ENCODE results near the gene MSANTD7. TPM values are rescaled to one million over a fixed set of nuclear protein-coding genes. Genes with fewer than 3 reads are reported as not detected.

The MSANTD7 gene
- total RNA-seq, 1 experiment from 2014 or later = 23.1 TPM

DNA sequence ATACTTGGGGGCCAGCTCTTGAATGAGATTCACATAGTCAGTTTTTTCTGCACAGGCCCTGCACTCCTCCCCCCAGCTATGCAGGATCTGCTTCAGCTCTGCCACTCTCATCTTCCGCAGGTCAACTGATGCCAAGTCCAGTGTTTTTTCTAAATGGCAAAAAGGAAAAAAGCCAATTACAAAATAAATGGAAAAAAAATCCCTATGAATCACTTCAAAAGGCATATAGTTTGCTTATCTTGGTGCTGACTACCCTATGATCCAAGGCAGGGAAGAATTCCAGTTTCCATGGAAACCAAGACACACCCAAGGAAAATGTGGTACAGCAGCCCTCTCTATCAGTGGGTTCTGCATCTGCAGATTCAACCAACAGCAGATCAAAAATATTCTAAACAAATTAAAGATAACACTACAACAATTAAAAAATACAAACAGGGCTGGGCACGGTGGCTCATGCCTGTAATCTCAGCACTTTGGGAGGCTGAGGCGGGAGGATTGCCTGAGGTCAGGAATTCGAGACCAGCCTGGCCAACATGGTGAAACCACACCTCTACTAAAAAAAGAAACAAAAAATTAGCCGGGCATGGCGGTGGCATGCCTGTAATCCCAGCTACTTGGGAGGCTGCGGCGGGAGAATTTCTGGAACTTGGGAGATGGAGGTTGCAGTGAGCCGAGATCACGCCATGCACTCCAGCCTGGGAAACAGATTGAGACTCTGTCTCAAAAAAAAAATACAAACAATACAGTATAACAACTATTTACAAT, 17.9 kb upstream of the MSANTD7 start:
- Histone ChIP-seq H2BK120ac (ENCODE audit: low read depth, low read length, poor library complexity, severe bottlenecking) (no peak overlapping the region), H2AFZ (ENCODE audit: low read length) (no peak overlapping the region)
- peak overlapping the region in 1 of 3 experiments; percentile 68; a peak in 2 of 7 replicates for H3K27ac Mint-ChIP-seq

More for the DNA sequence above, 17.9 kb upstream of the MSANTD7 start:
- Histone ChIP-seq H3K79me1 (ENCODE audit: insufficient read depth, low read depth, low read length, poor library complexity, severe bottlenecking) (no peaks in the 10 kb centered on the region), H3K56ac (ENCODE audit: insufficient read length, low read depth, low read length) (no peak overlapping the region), H3K27me3 (ENCODE audit: insufficient read depth, low read length) (no peaks in the 10 kb centered on the region), H2BK12ac (ENCODE audit: insufficient read length, low read depth, low read length) (no peak overlapping the region), H3K18ac (ENCODE audit: insufficient read length, low read depth, low read length) (no peak overlapping the region), H3K23ac (ENCODE audit: insufficient read length, low read depth, low read length) (no peak overlapping the region), H3T11ph (ENCODE audit: low read length) (no peak overlapping the region), H2BK15ac (ENCODE audit: low read depth, low read length) (no peak overlapping the region), H4K5ac (ENCODE audit: insufficient read length, low read depth, low read length) (no peak overlapping the region), H2AK5ac (ENCODE audit: insufficient read length, low read length) (no peak overlapping the region), H4K20me1 (ENCODE audit: control insufficient read depth, insufficient read depth, insufficient read length) (no peaks in the 10 kb centered on the region), H3K4me2 (ENCODE audit: insufficient read depth, insufficient read length, low read length) (no peak overlapping the region), H3K4me1 (ENCODE audit: insufficient read depth, low read length) (no peaks in the 10 kb centered on the region), H2BK20ac (ENCODE audit: low read depth, low read length, poor library complexity, severe bottlenecking) (no peak overlapping the region), H3K27ac (ENCODE audit: insufficient read length, low read depth, low read length) (no peak overlapping the region), H4K8ac (replicated peaks; ENCODE audit: insufficient read length, low read depth, low read length) (no peak overlapping the region), H3K23me2 (ENCODE audit: insufficient read length, low read depth, low read length, poor library complexity, severe bottlenecking) (no peaks in the 10 kb centered on the region), H2BK5ac (ENCODE audit: insufficient read length, low read length) (no peak overlapping the region), H3K79me2 (ENCODE audit: insufficient read depth, low read length) (no peaks in the 10 kb centered on the region), H4K91ac (ENCODE audit: insufficient read length, low read depth, low read length) (no peak overlapping the region), H3K4ac (ENCODE audit: low read depth, low read length) (no peak overlapping the region), H3K9ac (ENCODE audit: extremely low read depth, insufficient read length, low read length) (no peak overlapping the region), H3K9me3 (ENCODE audit: control insufficient read depth, low read depth, low read length) (no peaks in the 10 kb centered on the region), H3K14ac (ENCODE audit: insufficient read depth, low read length) (no peak overlapping the region)
- H3K9me3 Mint-ChIP-seq = no peaks in the 10 kb centered on the region
- H3K27me3 Mint-ChIP-seq (ENCODE audit: low read depth) = no peaks in the 10 kb centered on the region; the same call in 1 of the 2 replicates
- H3K36me3 Mint-ChIP-seq (ENCODE audit: insufficient read depth in 1 of 3, low read depth in 3 of 3) = no peaks in the 10 kb centered on the region
- TF ChIP-seq, protein P1, sequence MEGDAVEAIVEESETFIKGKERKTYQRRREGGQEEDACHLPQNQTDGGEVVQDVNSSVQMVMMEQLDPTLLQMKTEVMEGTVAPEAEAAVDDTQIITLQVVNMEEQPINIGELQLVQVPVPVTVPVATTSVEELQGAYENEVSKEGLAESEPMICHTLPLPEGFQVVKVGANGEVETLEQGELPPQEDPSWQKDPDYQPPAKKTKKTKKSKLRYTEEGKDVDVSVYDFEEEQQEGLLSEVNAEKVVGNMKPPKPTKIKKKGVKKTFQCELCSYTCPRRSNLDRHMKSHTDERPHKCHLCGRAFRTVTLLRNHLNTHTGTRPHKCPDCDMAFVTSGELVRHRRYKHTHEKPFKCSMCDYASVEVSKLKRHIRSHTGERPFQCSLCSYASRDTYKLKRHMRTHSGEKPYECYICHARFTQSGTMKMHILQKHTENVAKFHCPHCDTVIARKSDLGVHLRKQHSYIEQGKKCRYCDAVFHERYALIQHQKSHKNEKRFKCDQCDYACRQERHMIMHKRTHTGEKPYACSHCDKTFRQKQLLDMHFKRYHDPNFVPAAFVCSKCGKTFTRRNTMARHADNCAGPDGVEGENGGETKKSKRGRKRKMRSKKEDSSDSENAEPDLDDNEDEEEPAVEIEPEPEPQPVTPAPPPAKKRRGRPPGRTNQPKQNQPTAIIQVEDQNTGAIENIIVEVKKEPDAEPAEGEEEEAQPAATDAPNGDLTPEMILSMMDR (conservative IDR thresholded peaks at IDR 0.05) = no peak
- H3K4me3 Mint-ChIP-seq = no peak overlapping the region
- peaks cover 16 to 24% of the 10 kb centered on the region in 2 experiments for H3K4me1 Mint-ChIP-seq
- WGBS (ENCODE audit: extremely low coverage, insufficient read length, low lambda C conversion rate) = no CpG with 5 or more reads among the region's 10 CpGs
- no peak for DNase-seq
